Mucosa of descending colon (tissue), 3 donors: Measurements from ENCODE around the gene NUMB. TPM values are rescaled to one million over a fixed set of nuclear protein-coding genes. Genes with fewer than 3 reads are reported as not detected.

ENCODE experiments used
- ATAC-seq: fragments of 200-7000 bp; cut with Tn5 transposase; one replicate; pipeline ENCODE4 v1.9.1; 2020; ENCODE audit warnings: mild to moderate bottlenecking, moderate library complexity
- DNase-seq, 3 donors: peaks; one replicate each; pipeline ENCODE4 v3.0.0-alpha.2; 2020
- H3K36me3 ChIP-seq: fragments of 200-600 bp; one replicate; pipeline ENCODE4 v1.8.0; 2021; ENCODE audit warnings: low read depth, mild to moderate bottlenecking
- H3K4me1 ChIP-seq: fragments of 200-600 bp; one replicate; pipeline ENCODE4 v1.8.0; 2021; ENCODE audit warnings: low read depth, mild to moderate bottlenecking
- H3K4me3 ChIP-seq: fragments of 200-600 bp; one replicate; pipeline ENCODE4 v1.8.0; 2021; ENCODE audit warnings: mild to moderate bottlenecking
- H3K9me3 ChIP-seq: fragments of 200-600 bp; one replicate; pipeline ENCODE4 v1.8.0; 2021; ENCODE audit warnings: mild to moderate bottlenecking
- intact Hi-C, 2 donors: fragments of 100-400 bp; cut with DNase I in 1 of 2; cut with micrococcal nuclease in 1 of 2; formaldehyde crosslinking; loops; one replicate each; pipeline versions ENCODE4 v1.11.0 to v1.11.1; 2022; cut with DNase I, micrococcal nuclease
- total RNA-seq, 3 donors: library from RNA; stranded (reverse); fragmentation: NEBNext Ultra II Directional in 2 of 3; extraction: Animal tissue kit (Norgen Biotek cat#: 25700) in 2 of 3; gene quantifications; one replicate each; pipeline versions ENCODE4 v1.2.1 to v1.2.4, GENCODE V29; 2021 to 2023
- TF ChIP-seq, protein P1 (sequence below): fragments of 200-600 bp; IDR thresholded peaks from one replicate; pipeline ENCODE4 v1.8.0; 2022; ENCODE audit warnings: antibody characterized with exemption, mild to moderate bottlenecking
- donor health status: DM: no; HTN: no; CAD: no; lungs with moderate emphysema.
- donor health status: DM: no; HTN: no; CAD: no.
- donor health status: DM: no; HTN: yes; CAD: no.

The NUMB gene
- total RNA-seq, 3 donors from 2014 or later, result 98.5 to 115 (median 112) TPM

- ATAC-seq (no peak), DNase-seq (no peak)
- Histone ChIP-seq H3K9me3 (no peaks in the 10 kb centered on the region), H3K36me3 (no peaks in the 10 kb centered on the region), H3K4me3 (no peak overlapping the region), H3K4me1 (peaks cover 4% of the 10 kb centered on the region)
- TF ChIP-seq, protein P1, sequence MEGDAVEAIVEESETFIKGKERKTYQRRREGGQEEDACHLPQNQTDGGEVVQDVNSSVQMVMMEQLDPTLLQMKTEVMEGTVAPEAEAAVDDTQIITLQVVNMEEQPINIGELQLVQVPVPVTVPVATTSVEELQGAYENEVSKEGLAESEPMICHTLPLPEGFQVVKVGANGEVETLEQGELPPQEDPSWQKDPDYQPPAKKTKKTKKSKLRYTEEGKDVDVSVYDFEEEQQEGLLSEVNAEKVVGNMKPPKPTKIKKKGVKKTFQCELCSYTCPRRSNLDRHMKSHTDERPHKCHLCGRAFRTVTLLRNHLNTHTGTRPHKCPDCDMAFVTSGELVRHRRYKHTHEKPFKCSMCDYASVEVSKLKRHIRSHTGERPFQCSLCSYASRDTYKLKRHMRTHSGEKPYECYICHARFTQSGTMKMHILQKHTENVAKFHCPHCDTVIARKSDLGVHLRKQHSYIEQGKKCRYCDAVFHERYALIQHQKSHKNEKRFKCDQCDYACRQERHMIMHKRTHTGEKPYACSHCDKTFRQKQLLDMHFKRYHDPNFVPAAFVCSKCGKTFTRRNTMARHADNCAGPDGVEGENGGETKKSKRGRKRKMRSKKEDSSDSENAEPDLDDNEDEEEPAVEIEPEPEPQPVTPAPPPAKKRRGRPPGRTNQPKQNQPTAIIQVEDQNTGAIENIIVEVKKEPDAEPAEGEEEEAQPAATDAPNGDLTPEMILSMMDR, result no peak
- intact Hi-C loops, result no loop called here
Measured at GRCh38 chr14:73344319-73344718, 114.0 kb downstream of the NUMB start.

- ATAC-seq (no peak), DNase-seq (no peak)
- no peaks in the 10 kb centered on the region for H3K36me3 ChIP-seq
- intact Hi-C loops, result no loop called here
- TF ChIP-seq, protein P1, result no peak
- no peaks in the 10 kb centered on the region for H3K9me3 ChIP-seq
- peaks cover 4% of the 10 kb centered on the region for H3K4me1 ChIP-seq
- no peak overlapping the region for H3K4me3 ChIP-seq
Measured at GRCh38 chr14:73342670-73343069, 115.7 kb downstream of the NUMB start.

GRCh38 chr14:73339846-73340595 lies 118.3 kb downstream of the NUMB start:
- intact Hi-C loops, result no loop called here

DNA sequence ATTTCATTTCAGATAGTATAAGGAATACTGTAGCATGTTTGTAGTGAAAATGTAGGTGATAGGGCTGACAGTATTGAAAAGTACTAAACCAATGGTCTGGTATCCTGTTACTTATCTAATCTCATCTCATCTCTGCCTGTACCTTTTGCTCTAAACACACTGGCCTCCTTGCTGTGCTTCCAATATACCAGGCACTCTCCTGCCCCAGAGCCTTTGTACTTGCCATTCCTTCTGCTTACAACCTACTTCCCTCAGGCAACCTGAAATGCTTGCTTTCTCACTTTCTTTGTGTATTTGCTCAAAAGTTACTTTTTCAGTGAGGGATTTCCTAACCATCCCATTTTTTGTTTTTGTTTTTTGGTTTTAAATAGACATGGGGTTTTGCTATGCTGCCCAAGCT lies 119.1 kb downstream of the NUMB start:
- ATAC-seq, result no peak
- H3K9me3 ChIP-seq, result no peaks in the 10 kb centered on the region
- H3K4me3 ChIP-seq, result no peak overlapping the region
- intact Hi-C loops, result no loop called here
- no peaks in the 10 kb centered on the region for H3K36me3 ChIP-seq
- DNase-seq, result no peak
- H3K4me1 ChIP-seq, result peaks cover 4% of the 10 kb centered on the region
- TF ChIP-seq, protein P1, result no peak

More at GRCh38 chr14:73339846-73340595, 118.3 kb downstream of the NUMB start:
- no peak for DNase-seq
- Histone ChIP-seq H3K36me3 (no peaks in the 10 kb centered on the region), H3K9me3 (no peaks in the 10 kb centered on the region), H3K4me1 (peaks cover 4% of the 10 kb centered on the region), H3K4me3 (no peak overlapping the region)
- TF ChIP-seq, protein P1, result no peak
- ATAC-seq, result no peak

DNA sequence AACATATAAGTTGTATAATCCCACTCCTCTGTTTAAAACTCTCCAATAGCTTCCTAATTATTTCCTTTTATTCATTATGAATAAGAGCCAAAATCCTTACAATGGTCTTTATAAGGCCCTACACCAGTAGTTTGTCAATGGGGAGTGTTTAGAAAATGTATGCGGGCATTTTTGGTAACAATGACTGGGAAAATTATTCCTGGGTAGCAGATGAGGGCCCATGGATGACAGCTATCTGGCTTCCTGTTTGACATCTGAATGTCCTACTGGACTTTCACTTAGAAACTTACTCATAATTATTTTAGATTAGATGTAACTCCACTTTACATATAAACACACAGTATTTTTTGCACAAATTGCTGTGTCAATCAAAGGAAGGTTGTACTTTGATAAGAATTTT lies 119.8 kb downstream of the NUMB start:
- no peak for DNase-seq
- H3K4me1 ChIP-seq, result peaks cover 4% of the 10 kb centered on the region
- TF ChIP-seq, protein P1, result no peak

More for the DNA sequence above, 119.8 kb downstream of the NUMB start:
- intact Hi-C loops, result no loop called here
- ATAC-seq, result no peak
- H3K4me3 ChIP-seq, result no peak overlapping the region
- H3K9me3 ChIP-seq, result no peaks in the 10 kb centered on the region
- no peaks in the 10 kb centered on the region for H3K36me3 ChIP-seq
